Hepatocyte (in vitro differentiated cells): ENCODE data around the gene ZC4H2.

ENCODE experiments used
- CTCF ChIP-seq: fragments of 200-600 bp; sonication (generic); IDR thresholded peaks from 2 replicates; pipeline ENCODE4 v1.5.1; 2016; ENCODE audit warnings: antibody characterized with exemption, mild to moderate bottlenecking; ENCODE audit not compliant: poor library complexity
- EZH2phosphoT487 ChIP-seq: fragments of 200-600 bp; sonication (generic); IDR thresholded peaks from one replicate; pipeline ENCODE4 v1.6.1; 2018; ENCODE audit warnings: antibody characterized with exemption, mild to moderate bottlenecking, low read depth, moderate library complexity; ENCODE audit not compliant: unreplicated experiment, severe bottlenecking

- no peak for TF ChIP-seq CTCF
- no peak for TF ChIP-seq EZH2phosphoT487
Observed at GRCh38 chrX:65009459-65009858, 33.2 kb upstream of the ZC4H2 start.
